GM06990 (cell line): Measurements from ENCODE around the gene SPTB.

Experiments used
- DNase-seq: peaks from one replicate; pipeline ENCODE4 v3.0.0-alpha.2; 2011; ENCODE audit not compliant: insufficient read length; ENCODE audit errors: extremely low read depth
- H3K27me3 ChIP-seq: replicated peaks from 2 replicates; pipeline ENCODE4 v1.6.0; 2011; ENCODE audit warnings: low read length; ENCODE audit not compliant: control insufficient read depth, insufficient read depth
- H3K36me3 ChIP-seq: 2 replicates; pipeline ENCODE4 v1.5.1; 2011; ENCODE audit warnings: low read length; ENCODE audit not compliant: control insufficient read depth, insufficient read depth
- H3K4me3 ChIP-seq: replicated peaks from 2 replicates; pipeline ENCODE4 v1.5.1; 2011; ENCODE audit warnings: low read depth, mild to moderate bottlenecking, control low read depth, low read length
- TF ChIP-seq, protein P1 (sequence below): IDR thresholded peaks from 2 replicates; pipeline ENCODE4 v1.5.1; 2011; ENCODE audit warnings: low read length, control low read depth, mild to moderate bottlenecking, inconsistent platforms; ENCODE audit not compliant: insufficient read depth, poor library complexity, severe bottlenecking

The SPTB gene

DNA sequence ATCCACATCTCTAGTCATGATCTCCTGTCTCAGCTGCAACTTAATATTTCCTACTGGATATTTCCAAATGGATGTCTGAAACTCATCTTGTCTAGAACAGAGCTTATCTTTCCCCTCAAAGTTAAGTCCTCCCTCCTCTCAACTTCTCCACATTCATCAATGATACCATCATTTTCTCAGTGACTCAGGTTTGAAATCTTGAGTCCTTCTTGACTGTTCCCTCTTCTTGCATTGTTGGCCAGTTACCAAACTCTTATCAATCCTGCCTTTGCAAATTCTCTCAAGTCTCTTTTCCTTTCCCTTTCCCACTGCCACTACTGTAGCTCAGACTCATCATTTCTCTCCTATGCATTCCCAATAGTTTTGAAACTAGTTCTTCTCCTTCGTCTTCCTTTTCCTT is 20.3 kb upstream of the SPTB start:
- Histone ChIP-seq H3K4me3 (no peak overlapping the region), H3K27me3 (no peaks in the 10 kb centered on the region; the same call in 1 of the 2 replicates), H3K36me3 (no peaks in the 10 kb centered on the region)
- DNase-seq: no peak
- TF ChIP-seq, protein P1, sequence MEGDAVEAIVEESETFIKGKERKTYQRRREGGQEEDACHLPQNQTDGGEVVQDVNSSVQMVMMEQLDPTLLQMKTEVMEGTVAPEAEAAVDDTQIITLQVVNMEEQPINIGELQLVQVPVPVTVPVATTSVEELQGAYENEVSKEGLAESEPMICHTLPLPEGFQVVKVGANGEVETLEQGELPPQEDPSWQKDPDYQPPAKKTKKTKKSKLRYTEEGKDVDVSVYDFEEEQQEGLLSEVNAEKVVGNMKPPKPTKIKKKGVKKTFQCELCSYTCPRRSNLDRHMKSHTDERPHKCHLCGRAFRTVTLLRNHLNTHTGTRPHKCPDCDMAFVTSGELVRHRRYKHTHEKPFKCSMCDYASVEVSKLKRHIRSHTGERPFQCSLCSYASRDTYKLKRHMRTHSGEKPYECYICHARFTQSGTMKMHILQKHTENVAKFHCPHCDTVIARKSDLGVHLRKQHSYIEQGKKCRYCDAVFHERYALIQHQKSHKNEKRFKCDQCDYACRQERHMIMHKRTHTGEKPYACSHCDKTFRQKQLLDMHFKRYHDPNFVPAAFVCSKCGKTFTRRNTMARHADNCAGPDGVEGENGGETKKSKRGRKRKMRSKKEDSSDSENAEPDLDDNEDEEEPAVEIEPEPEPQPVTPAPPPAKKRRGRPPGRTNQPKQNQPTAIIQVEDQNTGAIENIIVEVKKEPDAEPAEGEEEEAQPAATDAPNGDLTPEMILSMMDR: no peak

DNA sequence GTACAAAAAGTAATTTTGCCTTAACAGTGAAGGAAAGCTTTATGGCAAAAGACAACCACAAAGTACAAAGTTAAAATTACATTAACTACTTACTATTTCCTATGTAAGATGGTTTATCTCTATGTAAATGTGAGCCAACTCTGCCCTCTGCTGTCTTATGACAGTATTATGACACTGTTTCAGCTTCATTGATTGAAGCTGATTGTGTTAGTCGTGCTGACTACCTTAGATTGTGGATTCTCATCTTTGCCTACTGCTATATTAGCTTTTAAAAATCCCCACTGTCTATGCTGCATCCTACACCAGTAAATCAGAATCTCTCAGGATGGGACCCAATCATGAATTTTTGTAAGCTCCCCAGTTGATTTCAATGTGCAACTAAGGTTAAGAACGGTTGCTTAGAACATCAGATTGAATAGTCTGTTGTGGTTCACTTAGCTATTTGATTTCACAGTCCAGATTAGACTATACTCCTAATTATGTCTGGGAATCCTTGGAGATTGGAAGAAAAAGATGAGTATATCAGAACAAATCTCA is 12.2 kb upstream of the SPTB start:
- TF ChIP-seq, protein P1: peak; percentile 53
- H3K4me3 ChIP-seq: no peak overlapping the region
- peak; percentile 13 for DNase-seq
- H3K27me3 ChIP-seq: no peaks in the 10 kb centered on the region; the same call in 1 of the 2 replicates
- no peaks in the 10 kb centered on the region for H3K36me3 ChIP-seq

DNA sequence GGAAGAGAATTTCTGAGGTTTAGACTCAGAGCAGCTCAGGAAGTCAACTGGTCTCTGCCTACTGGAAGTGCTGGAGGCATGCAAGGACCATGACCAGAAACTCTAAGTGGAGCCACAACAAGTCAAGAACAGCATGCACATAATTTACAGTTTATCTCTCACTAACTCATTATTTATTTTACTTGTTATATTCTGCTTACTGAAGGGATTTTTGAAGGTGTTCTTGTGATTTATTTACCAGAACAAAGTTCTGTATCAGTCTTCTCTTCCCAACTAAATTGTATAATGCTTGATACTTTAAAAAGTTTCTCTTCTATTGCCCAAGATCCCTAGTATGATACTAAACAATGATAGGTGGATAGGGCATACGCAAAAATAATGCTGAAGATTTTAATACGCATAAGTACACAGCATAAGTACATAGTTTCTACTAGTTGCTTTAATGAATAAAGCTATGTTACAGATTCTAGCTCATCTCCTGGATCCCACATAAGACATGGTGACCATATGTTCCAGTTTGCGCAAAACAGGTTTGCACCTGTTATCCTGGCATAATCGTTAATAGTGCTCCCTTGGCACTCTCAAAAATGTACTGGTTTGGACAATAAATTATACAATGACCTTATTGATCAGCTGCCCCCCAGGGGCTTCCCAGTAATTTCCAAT is 11.6 kb upstream of the SPTB start:
- TF ChIP-seq, protein P1: no peak
- Histone ChIP-seq H3K36me3 (no peaks in the 10 kb centered on the region), H3K27me3 (no peaks in the 10 kb centered on the region; the same call in 1 of the 2 replicates), H3K4me3 (no peak overlapping the region)
- DNase-seq: no peak

DNA sequence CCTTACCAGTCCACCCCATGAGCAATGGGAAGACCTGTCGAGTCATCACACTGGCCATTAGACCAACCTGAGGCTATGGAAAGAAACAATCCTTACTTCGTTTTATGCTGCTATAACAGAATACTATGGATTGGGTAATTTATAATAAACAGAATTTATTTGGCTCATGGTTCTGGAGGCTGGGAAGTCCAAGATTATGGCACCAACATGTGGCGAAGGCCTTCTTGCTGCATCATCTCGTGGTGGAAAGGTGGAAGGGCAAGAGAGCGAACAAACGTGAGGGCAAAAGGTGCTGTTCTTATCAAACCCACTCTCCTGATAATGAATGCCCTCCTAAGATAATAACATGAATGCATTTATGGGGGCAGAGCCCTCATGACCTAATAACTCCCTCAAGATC is 9.6 kb upstream of the SPTB start:
- TF ChIP-seq, protein P1: no peak
- Histone ChIP-seq H3K36me3 (no peaks in the 10 kb centered on the region), H3K27me3 (no peaks in the 10 kb centered on the region; the same call in 1 of the 2 replicates), H3K4me3 (no peak overlapping the region)
- DNase-seq: no peak

DNA sequence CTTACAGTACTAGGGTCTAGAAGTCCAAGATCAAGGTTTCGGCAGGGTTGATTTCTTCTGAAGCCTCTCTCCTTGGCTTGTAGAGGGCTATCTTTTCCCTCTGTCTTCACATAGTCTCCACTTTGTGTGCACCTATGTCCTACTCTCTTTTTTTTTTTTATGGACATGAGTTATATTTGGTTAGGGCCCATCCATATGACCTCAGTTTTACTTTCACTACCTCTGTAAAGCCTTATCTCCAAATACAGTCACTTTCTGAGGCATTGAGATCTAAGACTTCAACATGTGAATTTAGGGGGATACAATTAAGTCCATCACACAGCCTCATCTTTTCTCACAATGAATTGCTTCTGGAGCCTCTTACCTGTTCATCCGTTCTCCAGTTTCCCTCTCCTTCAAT is 5.9 kb upstream of the SPTB start:
- H3K27me3 ChIP-seq: no peaks in the 10 kb centered on the region; the same call in 1 of the 2 replicates
- no peak for DNase-seq
- TF ChIP-seq, protein P1: no peak
- no peaks in the 10 kb centered on the region for H3K36me3 ChIP-seq
- H3K4me3 ChIP-seq: no peak overlapping the region
